ENCODE results near the gene TRAPPC3L.

Gene TRAPPC3L

DNA sequence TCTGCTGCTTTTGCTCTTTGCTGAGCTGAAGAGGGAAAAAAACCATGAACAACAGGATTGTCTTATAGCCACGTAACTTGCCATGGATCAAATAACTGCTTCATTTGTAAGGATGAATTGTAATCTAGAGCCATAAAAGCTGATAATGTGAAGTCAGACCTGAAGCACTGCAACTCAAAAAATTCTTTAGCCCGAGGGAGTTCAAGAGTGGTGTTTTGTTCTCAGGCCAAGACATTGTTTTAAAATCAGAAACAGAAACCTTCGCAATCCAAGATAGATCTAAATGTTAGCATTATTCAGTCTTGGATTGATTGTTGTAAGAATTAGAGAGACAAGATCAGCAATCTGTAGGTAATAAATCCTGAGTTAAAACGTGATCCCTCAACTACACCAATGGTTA is at the start of gene TRAPPC3L:
Gene TRAPPC3L, minus strand, starts transcription at position 34 of the 400 bp plus-strand sequence. CDS start 170 bp downstream, outside the sequence.
- Histone ChIP-seq H3K9ac (ENCODE audit: low read length) (no peak within 1 kb of the TSS), H3K4me1 (ENCODE audit: control insufficient read depth, insufficient read depth, low read length) (no peaks in the 10 kb centered on the region), H3K4me3 (ENCODE audit: low read length) (no peak within 1 kb of the TSS), H3K36me3 (ENCODE audit: control insufficient read depth, insufficient read depth, low read length) (no peaks in the 10 kb centered on the region), H3K27me3 (ENCODE audit: control insufficient read depth, insufficient read depth, low read length) (no peaks in the 10 kb centered on the region), H3K27ac (ENCODE audit: low read depth, low read length) (no peak within 1 kb of the TSS)

GRCh38 chr6:116595247-116595646 is 49.8 kb upstream of the TRAPPC3L start:
- H3K27me3 ChIP-seq (ENCODE audit: control insufficient read depth, insufficient read depth, low read length): no peaks in the 10 kb centered on the region
- no peak overlapping the region for H3K27ac ChIP-seq (ENCODE audit: low read depth, low read length)
- H3K4me1 ChIP-seq (ENCODE audit: control insufficient read depth, insufficient read depth, low read length): no peaks in the 10 kb centered on the region
- no peak overlapping the region for H3K4me3 ChIP-seq (ENCODE audit: low read length)
- H3K36me3 ChIP-seq (ENCODE audit: control insufficient read depth, insufficient read depth, low read length): peaks cover 10% of the 10 kb centered on the region
- H3K9ac ChIP-seq (ENCODE audit: low read length): no peak overlapping the region

DNA sequence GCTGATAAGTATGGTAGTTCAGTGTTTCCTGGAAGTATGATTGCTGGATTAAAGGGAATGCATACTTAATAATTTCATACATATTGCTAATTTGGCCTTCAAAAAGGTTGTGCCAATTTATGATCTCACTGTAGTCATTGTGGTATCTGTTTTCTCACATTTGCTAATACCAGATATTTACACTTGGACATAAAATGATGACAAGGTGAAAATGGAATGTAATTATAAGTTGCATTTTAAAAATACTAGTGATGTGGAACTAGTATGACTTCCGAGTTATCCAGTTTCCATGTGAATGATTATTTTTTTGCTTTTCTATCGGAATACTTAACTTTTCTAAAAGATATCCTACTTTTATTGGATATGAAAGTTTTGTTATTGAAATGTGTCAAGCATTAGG is 41.3 kb upstream of the TRAPPC3L start:
- Histone ChIP-seq H3K27me3 (ENCODE audit: control insufficient read depth, insufficient read depth, low read length) (no peaks in the 10 kb centered on the region), H3K27ac (ENCODE audit: low read depth, low read length) (no peak overlapping the region), H3K36me3 (ENCODE audit: control insufficient read depth, insufficient read depth, low read length) (peaks cover 6% of the 10 kb centered on the region), H3K9ac (ENCODE audit: low read length) (no peak overlapping the region), H3K4me1 (ENCODE audit: control insufficient read depth, insufficient read depth, low read length) (no peaks in the 10 kb centered on the region), H3K4me3 (ENCODE audit: low read length) (no peak overlapping the region)

- H3K27me3 ChIP-seq (ENCODE audit: control insufficient read depth, insufficient read depth, low read length): no peaks in the 10 kb centered on the region
- H3K9ac ChIP-seq (ENCODE audit: low read length): no peak overlapping the region
- no peaks in the 10 kb centered on the region for H3K4me1 ChIP-seq (ENCODE audit: control insufficient read depth, insufficient read depth, low read length)
- H3K4me3 ChIP-seq (ENCODE audit: low read length): no peak overlapping the region
- H3K27ac ChIP-seq (ENCODE audit: low read depth, low read length): no peak overlapping the region
- H3K36me3 ChIP-seq (ENCODE audit: control insufficient read depth, insufficient read depth, low read length): peaks cover under 1% of the 10 kb centered on the region
These were observed 40.8 kb upstream of the TRAPPC3L start for GRCh38 chr6:116586276-116586675.

GRCh38 chr6:116580198-116580597 is 34.7 kb upstream of the TRAPPC3L start:
- no peaks in the 10 kb centered on the region for H3K36me3 ChIP-seq (ENCODE audit: control insufficient read depth, insufficient read depth, low read length)
- H3K4me3 ChIP-seq (ENCODE audit: low read length): no peak overlapping the region
- no peak overlapping the region for H3K9ac ChIP-seq (ENCODE audit: low read length)
- H3K27ac ChIP-seq (ENCODE audit: low read depth, low read length): no peak overlapping the region
- H3K27me3 ChIP-seq (ENCODE audit: control insufficient read depth, insufficient read depth, low read length): no peaks in the 10 kb centered on the region
- H3K4me1 ChIP-seq (ENCODE audit: control insufficient read depth, insufficient read depth, low read length): no peaks in the 10 kb centered on the region

DNA sequence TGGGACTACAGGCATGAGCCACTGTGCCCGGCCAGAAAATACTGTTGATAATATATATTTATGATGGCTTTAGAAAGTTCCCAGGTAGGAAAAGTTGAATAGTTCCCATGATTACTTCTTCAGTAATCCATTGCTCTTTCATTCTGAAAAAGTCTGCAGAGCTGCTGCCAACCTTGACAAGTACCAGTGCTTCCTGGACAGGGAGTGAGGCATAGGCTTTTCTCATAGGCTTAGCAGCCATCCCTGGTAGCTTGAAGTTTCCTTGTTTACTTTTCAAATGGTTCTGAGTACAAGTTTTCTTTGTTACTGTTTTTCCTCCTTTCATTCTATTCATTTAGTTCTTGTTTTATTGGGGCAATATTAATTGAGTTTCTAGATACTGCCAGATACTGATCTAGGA is 33.7 kb upstream of the TRAPPC3L start:
- Histone ChIP-seq H3K36me3 (ENCODE audit: control insufficient read depth, insufficient read depth, low read length) (no peaks in the 10 kb centered on the region), H3K4me3 (ENCODE audit: low read length) (no peak overlapping the region), H3K27me3 (ENCODE audit: control insufficient read depth, insufficient read depth, low read length) (no peaks in the 10 kb centered on the region), H3K4me1 (ENCODE audit: control insufficient read depth, insufficient read depth, low read length) (no peaks in the 10 kb centered on the region), H3K9ac (ENCODE audit: low read length) (no peak overlapping the region), H3K27ac (ENCODE audit: low read depth, low read length) (no peak overlapping the region)

- H3K4me3 ChIP-seq (ENCODE audit: low read length): no peak overlapping the region
- no peak overlapping the region for H3K9ac ChIP-seq (ENCODE audit: low read length)
- no peaks in the 10 kb centered on the region for H3K27me3 ChIP-seq (ENCODE audit: control insufficient read depth, insufficient read depth, low read length)
- no peaks in the 10 kb centered on the region for H3K36me3 ChIP-seq (ENCODE audit: control insufficient read depth, insufficient read depth, low read length)
- no peaks in the 10 kb centered on the region for H3K4me1 ChIP-seq (ENCODE audit: control insufficient read depth, insufficient read depth, low read length)
- no peak overlapping the region for H3K27ac ChIP-seq (ENCODE audit: low read depth, low read length)
These were observed 32.9 kb upstream of the TRAPPC3L start for GRCh38 chr6:116578335-116578734.

- H3K4me3 ChIP-seq (ENCODE audit: low read length): no peak overlapping the region
- no peaks in the 10 kb centered on the region for H3K4me1 ChIP-seq (ENCODE audit: control insufficient read depth, insufficient read depth, low read length)
- H3K27ac ChIP-seq (ENCODE audit: low read depth, low read length): no peak overlapping the region
- no peak overlapping the region for H3K9ac ChIP-seq (ENCODE audit: low read length)
- H3K27me3 ChIP-seq (ENCODE audit: control insufficient read depth, insufficient read depth, low read length): no peaks in the 10 kb centered on the region
- H3K36me3 ChIP-seq (ENCODE audit: control insufficient read depth, insufficient read depth, low read length): no peaks in the 10 kb centered on the region
These were observed 32.0 kb upstream of the TRAPPC3L start for GRCh38 chr6:116577486-116577885.

- Histone ChIP-seq H3K27me3 (ENCODE audit: control insufficient read depth, insufficient read depth, low read length) (no peaks in the 10 kb centered on the region), H3K4me3 (ENCODE audit: low read length) (no peak overlapping the region), H3K36me3 (ENCODE audit: control insufficient read depth, insufficient read depth, low read length) (no peaks in the 10 kb centered on the region), H3K9ac (ENCODE audit: low read length) (no peak overlapping the region), H3K4me1 (ENCODE audit: control insufficient read depth, insufficient read depth, low read length) (peaks cover 3% of the 10 kb centered on the region), H3K27ac (ENCODE audit: low read depth, low read length) (no peak overlapping the region)
These were observed 29.7 kb upstream of the TRAPPC3L start for GRCh38 chr6:116575227-116575626.

DNA sequence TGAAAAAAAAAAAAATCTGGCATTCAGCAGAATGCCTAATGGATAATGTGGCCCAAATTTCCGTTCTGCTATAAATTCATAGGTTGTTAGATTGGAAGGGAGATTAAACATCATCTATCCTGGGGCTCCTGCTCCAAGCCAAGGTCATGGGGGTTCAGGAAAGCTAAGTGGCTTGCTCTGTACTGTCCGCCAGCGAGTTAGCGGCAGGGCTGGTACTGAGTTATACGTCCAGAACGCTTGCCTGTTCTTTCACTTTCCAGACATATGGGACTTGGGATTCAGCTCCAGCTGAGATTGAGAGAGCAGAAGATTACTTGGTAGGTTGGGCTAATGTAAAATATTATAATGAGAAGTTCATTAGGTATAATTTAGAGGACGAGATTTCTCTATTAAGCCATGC is 26.7 kb upstream of the TRAPPC3L start:
- Histone ChIP-seq H3K36me3 (ENCODE audit: control insufficient read depth, insufficient read depth, low read length) (no peaks in the 10 kb centered on the region), H3K27ac (ENCODE audit: low read depth, low read length) (peak overlapping the region; percentile 94), H3K9ac (ENCODE audit: low read length) (peak overlapping the region; percentile 19)

DNA sequence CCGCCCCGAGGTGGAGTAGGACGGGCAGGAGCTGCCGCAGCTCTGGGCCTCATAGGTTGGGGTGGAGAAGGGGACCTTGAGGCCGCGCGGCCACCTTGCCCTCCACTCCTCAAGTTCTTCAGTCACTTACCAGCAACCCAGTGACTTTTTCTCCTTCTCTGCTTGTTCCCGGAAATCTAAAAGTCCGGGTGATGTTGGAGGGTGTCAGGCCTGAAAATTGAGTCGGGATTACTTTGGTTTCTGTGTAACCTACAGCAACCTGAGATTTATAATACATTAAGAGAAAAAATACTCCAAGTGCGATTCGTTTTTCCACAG is 26.2 kb upstream of the TRAPPC3L start:
- Histone ChIP-seq H3K27ac (ENCODE audit: low read depth, low read length) (peak overlapping the region; percentile 94), H3K4me1 (ENCODE audit: control insufficient read depth, insufficient read depth, low read length) (peaks cover 6% of the 10 kb centered on the region), H3K36me3 (ENCODE audit: control insufficient read depth, insufficient read depth, low read length) (no peaks in the 10 kb centered on the region), H3K9ac (ENCODE audit: low read length) (peak overlapping the region; percentile 95), H3K4me3 (ENCODE audit: low read length) (peak overlapping the region; percentile 97), H3K27me3 (ENCODE audit: control insufficient read depth, insufficient read depth, low read length) (no peaks in the 10 kb centered on the region)

More for the DNA sequence above, 26.7 kb upstream of the TRAPPC3L start:
- H3K4me3 ChIP-seq (ENCODE audit: low read length): peak overlapping the region; percentile 97
- H3K4me1 ChIP-seq (ENCODE audit: control insufficient read depth, insufficient read depth, low read length): peaks cover 6% of the 10 kb centered on the region
- no peaks in the 10 kb centered on the region for H3K27me3 ChIP-seq (ENCODE audit: control insufficient read depth, insufficient read depth, low read length)

GRCh38 chr6:116570856-116571682 is 25.6 kb upstream of the TRAPPC3L start, which contains the start of gene RWDD1:
Gene RWDD1, plus strand, starts transcription at chr6:116571504. Its CDS starts 79 bp downstream, at chr6:116571583.
- H3K4me1 ChIP-seq (ENCODE audit: control insufficient read depth, insufficient read depth, low read length): peaks cover 6% of the 10 kb centered on the region
- H3K27ac ChIP-seq (ENCODE audit: low read depth, low read length): peak within 1 kb of the TSS; percentile 94
- peak within 1 kb of the TSS; percentile 95 for H3K9ac ChIP-seq (ENCODE audit: low read length)
- no peaks in the 10 kb centered on the region for H3K27me3 ChIP-seq (ENCODE audit: control insufficient read depth, insufficient read depth, low read length)
- peak within 1 kb of the TSS; percentile 97 for H3K4me3 ChIP-seq (ENCODE audit: low read length)
- H3K36me3 ChIP-seq (ENCODE audit: control insufficient read depth, insufficient read depth, low read length): no peaks in the 10 kb centered on the region
